ENCODE results near the gene NCOA1. TPM values are rescaled to one million over a fixed set of nuclear protein-coding genes. Genes with fewer than 3 reads are reported as not detected.
"Not testable (repeated sequence)": the region's sequence is repeated elsewhere in the genome, so short reads cannot be mapped to it uniquely, and the experiment has no call there.

Gene NCOA1
- polyA plus RNA-seq, 12 donors = 88.8 to 465 (median 116) TPM

GRCh38 chr2:24501813-24502212, 10.8 kb downstream of the NCOA1 start:
- DNase-seq = no peak

- no peak for DNase-seq
These were observed 14.7 kb downstream of the NCOA1 start for GRCh38 chr2:24505534-24506275.

- DNase-seq = no peak
These were observed 16.5 kb downstream of the NCOA1 start for GRCh38 chr2:24507549-24507948.

GRCh38 chr2:24508878-24509277, 17.8 kb downstream of the NCOA1 start:
- DNase-seq = no peak

- no peak for DNase-seq
These were observed 18.4 kb downstream of the NCOA1 start for GRCh38 chr2:24509425-24509824.

GRCh38 chr2:24509840-24510239, 18.8 kb downstream of the NCOA1 start:
- no peak for DNase-seq

GRCh38 chr2:24510771-24511170, 19.7 kb downstream of the NCOA1 start:
- DNase-seq = no peak

DNA sequence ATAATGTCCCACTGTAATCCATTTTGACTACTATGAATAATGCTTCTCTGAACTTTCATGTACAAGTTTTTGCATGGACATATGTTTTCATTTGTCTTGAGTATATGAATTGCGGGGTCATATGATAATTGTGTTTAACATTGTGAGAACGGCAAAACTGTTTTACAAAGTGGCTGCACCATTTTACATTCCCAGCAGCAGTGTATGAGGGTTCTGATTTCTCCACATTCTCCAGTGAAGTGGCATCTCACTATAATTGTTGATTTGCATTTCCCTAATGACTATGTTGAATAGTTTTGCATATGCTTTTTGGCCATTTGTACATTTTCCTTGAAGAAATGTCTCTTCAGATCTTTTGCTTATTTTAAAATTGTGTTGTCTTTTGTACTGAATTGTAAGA, 20.1 kb downstream of the NCOA1 start:
- no peak for DNase-seq

GRCh38 chr2:24511894-24512293, 20.8 kb downstream of the NCOA1 start:
- DNase-seq = no peak

GRCh38 chr2:24512404-24512803, 21.4 kb downstream of the NCOA1 start:
- no peak for DNase-seq

GRCh38 chr2:24512831-24513230, 21.8 kb downstream of the NCOA1 start:
- DNase-seq = no peak

GRCh38 chr2:24513281-24514071, 22.4 kb downstream of the NCOA1 start:
- DNase-seq = no peak

DNA sequence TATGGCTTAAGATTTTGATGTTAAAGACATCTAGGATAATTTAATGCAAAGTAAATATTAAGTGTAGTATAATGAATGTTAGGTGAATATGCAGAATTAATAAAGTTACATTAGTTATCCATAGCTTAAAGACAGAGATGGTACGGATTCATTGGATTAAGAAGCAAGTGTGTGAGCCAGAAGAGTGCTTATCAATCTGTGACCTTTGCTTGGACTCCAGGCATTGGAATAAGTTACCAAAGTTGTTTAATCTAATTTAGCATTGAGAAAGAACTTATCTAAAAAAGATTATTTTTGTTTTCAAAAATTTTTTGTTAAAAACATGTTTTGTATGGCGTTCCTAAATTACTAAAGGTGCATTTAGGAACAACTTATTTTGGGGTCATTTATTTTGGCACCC, 23.8 kb downstream of the NCOA1 start:
- DNase-seq = no peak

GRCh38 chr2:24515335-24515734, 24.3 kb downstream of the NCOA1 start:
- DNase-seq = no peak

DNA sequence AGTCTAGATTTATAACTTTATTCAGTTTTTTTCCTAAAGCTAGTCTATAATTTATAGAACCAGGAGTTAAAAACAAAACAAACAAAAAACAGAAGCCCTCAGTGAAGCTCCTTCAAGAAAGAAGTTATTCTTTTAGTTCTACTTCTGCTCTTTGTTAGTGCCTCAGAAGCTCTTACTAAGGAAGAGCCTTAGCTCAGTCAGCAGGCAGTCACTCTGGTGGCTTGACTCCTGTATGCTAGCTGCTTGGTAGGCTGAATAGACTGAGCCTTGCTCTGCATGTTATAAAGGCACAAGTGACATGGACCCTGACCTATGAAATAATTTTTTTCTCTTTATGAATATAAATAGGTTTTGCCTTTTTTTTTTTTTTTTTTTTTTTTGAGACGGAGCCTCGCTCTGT, 24.8 kb downstream of the NCOA1 start:
- no peak for DNase-seq

- no peak for DNase-seq
These were observed 26.2 kb downstream of the NCOA1 start for GRCh38 chr2:24517247-24517646.

- DNase-seq = no peak
These were observed 29.1 kb downstream of the NCOA1 start for GRCh38 chr2:24520175-24520574.

GRCh38 chr2:24521162-24521857, 30.3 kb downstream of the NCOA1 start:
- no peak for DNase-seq

GRCh38 chr2:24521975-24522639, 31.1 kb downstream of the NCOA1 start:
- DNase-seq = no peak

DNA sequence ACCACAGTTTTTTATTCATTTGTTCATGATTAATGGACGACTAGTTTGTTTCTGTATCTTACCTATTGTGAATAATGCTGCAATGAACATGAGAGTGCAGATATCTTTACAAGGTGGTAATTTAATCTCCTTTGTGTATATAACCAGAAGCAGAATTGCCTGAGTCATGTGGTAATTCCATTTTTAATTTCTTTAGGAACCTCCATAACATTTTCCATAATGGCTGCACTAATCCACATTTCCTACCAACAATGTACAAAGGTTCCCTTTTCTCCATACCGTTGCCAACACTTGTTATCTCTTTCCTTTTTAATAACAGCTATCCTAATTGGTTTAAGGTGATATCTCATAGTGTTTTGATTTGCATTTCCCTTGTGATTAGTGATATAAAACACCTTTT, 36.5 kb downstream of the NCOA1 start:
- no peak for DNase-seq

GRCh38 chr2:24530796-24531195, 39.7 kb downstream of the NCOA1 start:
- no peak for DNase-seq

DNA sequence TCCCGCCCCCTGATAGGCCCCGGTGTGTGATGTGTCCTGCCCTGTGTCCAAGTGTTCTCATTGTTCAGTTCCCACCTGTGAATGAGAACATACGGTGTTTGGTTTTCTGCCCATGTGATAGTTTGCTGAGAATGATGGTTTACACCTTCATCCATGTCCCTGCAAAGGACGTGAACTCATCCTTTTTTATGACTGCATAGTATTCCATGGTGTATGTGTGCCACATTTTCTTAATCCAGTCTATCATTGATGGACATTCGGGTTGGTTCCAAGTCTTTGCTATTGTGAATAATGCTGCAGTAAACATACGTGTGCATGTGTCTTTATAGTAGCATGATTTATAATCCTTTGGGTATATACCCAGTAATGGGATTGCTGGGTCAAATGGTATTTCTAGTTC, 40.6 kb downstream of the NCOA1 start:
- not testable (repeated sequence) for DNase-seq
